B cell (primary cell): ENCODE data around the gene NDOR1. TPM values are rescaled to one million over a fixed set of nuclear protein-coding genes. Genes with fewer than 3 reads are reported as not detected.
A peak's percentile ranks its signal among the peaks of the same experiment; 100 is the strongest.

Experiments used
- ATAC-seq: fragments of 200-7000 bp; cut with Tn5 transposase; one replicate; pipeline ENCODE4 v1.10.0; 2021; ENCODE audit warnings: low read depth, mild to moderate bottlenecking, moderate number of reproducible peaks, moderate library complexity
- CTCF ChIA-PET: fragments of 350-600 bp; sonication (Branson Sonifier 250); formaldehyde crosslinking; loops from one replicate; lab custom pipeline; 2021; ENCODE audit warnings: antibody characterized with exemption, inconsistent platforms; lab: Charles Lee
- POLR2A ChIA-PET: fragments of 350-600 bp; sonication (Branson Sonifier 250); formaldehyde crosslinking; loops from one replicate; lab custom pipeline; 2021; ENCODE audit warnings: antibody characterized with exemption; lab: Charles Lee
- DNase-seq: peaks from one replicate; pipeline ENCODE4 v3.0.0; 2013
- H2AFZ ChIP-seq: 2 replicates; pipeline ENCODE4 v1.6.1; 2012; ENCODE audit warnings: mild to moderate bottlenecking, low read depth, low read length; ENCODE audit not compliant: insufficient read depth, poor library complexity, severe bottlenecking
- H3K27ac ChIP-seq, 2 donors: 1 replicate in 1 of 2; 2 replicates in 1 of 2; pipeline ENCODE4 v1.5.1; 2012 to 2013; ENCODE audit warnings: low read length in 2 of 2, mild to moderate bottlenecking in 2 of 2, moderate library complexity in 1 of 2
- H3K27me3 ChIP-seq, 4 experiments: fragments of 200-600 bp in 1 of 4; sonication (generic) in 1 of 4; replicated peaks in 1 of 4; 1 replicate in 2 of 4; 2 replicates in 2 of 4; pipeline versions ENCODE4 v1.6.1 to v1.7.0; 2013 to 2016; ENCODE audit warnings: low read length in 3 of 4, mild to moderate bottlenecking in 2 of 4, mixed read lengths in 1 of 4, moderate library complexity in 1 of 4; ENCODE audit not compliant: insufficient read depth in 4 of 4, control insufficient read depth in 3 of 4; ENCODE audit errors: control extremely low read depth in 1 of 4
- H3K36me3 ChIP-seq, 2 experiments: replicated peaks in 1 of 2; 1 replicate in 1 of 2; 2 replicates in 1 of 2; pipeline versions ENCODE4 v1.6.1 to v1.7.1; 2013; ENCODE audit warnings: low read length in 1 of 2; ENCODE audit not compliant: insufficient read depth in 2 of 2, control insufficient read depth in 1 of 2; ENCODE audit errors: control extremely low read depth in 1 of 2, extremely low read depth in 1 of 2
- H3K4me1 ChIP-seq, 2 donors: fragments of 200-600 bp in 1 of 2; sonication (generic) in 1 of 2; 1 replicate in 1 of 2; 2 replicates in 1 of 2; pipeline versions ENCODE4 v1.5.1 to v1.6.1; 2013 to 2017; ENCODE audit warnings: low read length in 2 of 2; ENCODE audit not compliant: control insufficient read depth in 2 of 2, insufficient read depth in 2 of 2
- H3K4me2 ChIP-seq: replicated peaks from 2 replicates; pipeline ENCODE3; 2012; ENCODE audit warnings: mild to moderate bottlenecking, low read depth, low read length; ENCODE audit not compliant: poor library complexity, severe bottlenecking
- H3K4me3 ChIP-seq, 5 experiments: fragments of 200-600 bp in 1 of 5; sonication (generic) in 1 of 5; 1 replicate in 3 of 5; 2 replicates in 2 of 5; pipeline versions ENCODE4 v1.5.1 to v1.7.0; 2011 to 2016; ENCODE audit warnings: low read length in 4 of 5, mild to moderate bottlenecking in 4 of 5, low read depth in 2 of 5, control low read depth in 1 of 5, moderate library complexity in 1 of 5; ENCODE audit not compliant: insufficient read depth in 1 of 5; ENCODE audit errors: control extremely low read depth in 1 of 5, extremely low read depth in 1 of 5
- H3K79me2 ChIP-seq: fragments of 200-600 bp; sonication (generic); one replicate; pipeline ENCODE4 v1.6.0; 2016; ENCODE audit warnings: low read length; ENCODE audit not compliant: control insufficient read depth, insufficient read depth
- H3K9ac ChIP-seq: fragments of 200-600 bp; sonication (generic); 2 replicates; pipeline ENCODE4 v1.6.1; 2017; ENCODE audit warnings: mild to moderate bottlenecking, low read length, moderate library complexity
- H3K9me3 ChIP-seq, 3 donors: one replicate each; pipeline versions ENCODE4 v1.6.1 to v1.7.1; 2013; ENCODE audit warnings: low read length in 2 of 3; ENCODE audit not compliant: control insufficient read depth in 2 of 3, insufficient read depth in 1 of 3; ENCODE audit errors: control extremely low read depth in 1 of 3
- H4K20me1 ChIP-seq: 2 replicates; pipeline ENCODE4 v1.6.0; 2012; ENCODE audit warnings: mild to moderate bottlenecking, low read length; ENCODE audit not compliant: insufficient read depth, control insufficient read depth, poor library complexity, severe bottlenecking
- H3K27ac Mint-ChIP-seq: one replicate; pipeline ENCODE4 v1.8.0; 2021; ENCODE audit warnings: mixed read lengths
- H3K27me3 Mint-ChIP-seq: one replicate; pipeline ENCODE4 v1.8.0; 2021; ENCODE audit warnings: mixed read lengths
- H3K4me1 Mint-ChIP-seq: one replicate; pipeline ENCODE4 v1.8.0; 2021; ENCODE audit warnings: mixed read lengths
- H3K4me3 Mint-ChIP-seq: one replicate; pipeline ENCODE4 v1.8.0; 2021; ENCODE audit warnings: mixed read lengths
- H3K9me3 Mint-ChIP-seq: one replicate; pipeline ENCODE4 v1.8.0; 2022; ENCODE audit warnings: mixed read lengths; ENCODE audit not compliant: insufficient read depth
- CTCF ChIP-seq: fragments of 200-600 bp; IDR thresholded peaks from one replicate; pipeline ENCODE4 v1.8.0; 2022; ENCODE audit warnings: antibody characterized with exemption, mild to moderate bottlenecking
- EZH2 ChIP-seq: IDR thresholded peaks from 2 replicates; pipeline ENCODE4 v1.6.1; 2012; ENCODE audit warnings: borderline replicate concordance, low read depth, mild to moderate bottlenecking, moderate library complexity, low read length; ENCODE audit not compliant: insufficient read depth, poor library complexity, severe bottlenecking
- WGBS: methylation state at CpG from one replicate; pipeline ENCODE4 v1.1.5; 2013; ENCODE audit warnings: missing lambda C conversion rate; ENCODE audit not compliant: insufficient coverage; 5-methylcytosine and 5-hydroxymethylcytosine counted together
- intact Hi-C: fragments of 100-400 bp; cut with micrococcal nuclease; formaldehyde crosslinking; loops from one replicate; pipeline ENCODE4 v1.10.0; 2022
- polyA plus RNA-seq: library from polyadenylated mRNA; depleted of rRNA; stranded (reverse); fragments of >200 nt; gene quantifications from 2 replicates; pipeline ENCODE4 v1.2.3, GENCODE V29; 2012
- total RNA-seq, 2 donors: library from RNA; stranded (reverse); fragments of 120-200 nt in 1 of 2; gene quantifications; 1 replicate in 1 of 2; 2 replicates in 1 of 2; pipeline versions ENCODE4 v1.2.3 to v1.2.4, GENCODE V29; 2013 to 2022

The NDOR1 gene
- total and polyA plus RNA-seq, 2 donors (not counting 1 experiment from before 2014, with no cell fraction given) = 36.4 to 40.9 TPM

- H3K27me3 ChIP-seq = peaks cover 0 to 12% (median 0%) of the 10 kb centered on the region in 4 experiments
- H3K9ac ChIP-seq = no peak overlapping the region
- TF ChIP-seq CTCF = no peak
- no peak for TF ChIP-seq EZH2
- peak; percentile 48 for ATAC-seq
- H3K27me3 Mint-ChIP-seq = no peaks in the 10 kb centered on the region
- no peak overlapping the region for H3K27ac ChIP-seq
- peak overlapping the region; percentile 65 for H3K4me3 Mint-ChIP-seq
- DNase-seq = peak; percentile 70
- peaks cover 22% of the 10 kb centered on the region for H4K20me1 ChIP-seq
- H3K79me2 ChIP-seq = peaks cover 29% of the 10 kb centered on the region
- peaks cover 35% of the 10 kb centered on the region for H3K4me1 Mint-ChIP-seq
- CTCF ChIA-PET = interaction anchor here (0.9 to 8.9 kb wide), 9 partner anchors 10 to 188 kb away, joined by 3 to 76 read pairs (median 3); partner anchors contain the start of genes CYSRT1, RNF208, RNF224 and SAPCD2
- H3K27ac Mint-ChIP-seq = peak overlapping the region; percentile 50
- no peak overlapping the region for H2AFZ ChIP-seq
- no peaks in the 10 kb centered on the region for H3K36me3 ChIP-seq
- H3K9me3 Mint-ChIP-seq = no peaks in the 10 kb centered on the region
- WGBS = 46% methylated on average over 15 of the region's 18 CpGs
- H3K9me3 ChIP-seq = peaks cover 0 to 3% (median 0%) of the 10 kb centered on the region in 3 donors
- intact Hi-C loops = no loop called here
- H3K4me1 ChIP-seq = peaks cover 36 to 59% of the 10 kb centered on the region in 2 donors
- H3K4me2 ChIP-seq = peak overlapping the region; percentile 72
- POLR2A ChIA-PET = interaction anchor here (0.6 to 1.0 kb wide), 3 partner anchors 11 to 107 kb away, joined by 3 to 10 read pairs (median 3); partner anchors contain the start of gene CYSRT1
- no peak overlapping the region for H3K4me3 ChIP-seq
Observed at GRCh38 chr9:137234758-137235423, 29.4 kb downstream of the NDOR1 start.
